Measurements from ENCODE around the gene DUSP14.
"Not testable (repeated sequence)": the region's sequence is repeated elsewhere in the genome, so short reads cannot be mapped to it uniquely, and the experiment has no call there.

DUSP14 gene, protein sequence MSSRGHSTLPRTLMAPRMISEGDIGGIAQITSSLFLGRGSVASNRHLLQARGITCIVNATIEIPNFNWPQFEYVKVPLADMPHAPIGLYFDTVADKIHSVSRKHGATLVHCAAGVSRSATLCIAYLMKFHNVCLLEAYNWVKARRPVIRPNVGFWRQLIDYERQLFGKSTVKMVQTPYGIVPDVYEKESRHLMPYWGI

DNA sequence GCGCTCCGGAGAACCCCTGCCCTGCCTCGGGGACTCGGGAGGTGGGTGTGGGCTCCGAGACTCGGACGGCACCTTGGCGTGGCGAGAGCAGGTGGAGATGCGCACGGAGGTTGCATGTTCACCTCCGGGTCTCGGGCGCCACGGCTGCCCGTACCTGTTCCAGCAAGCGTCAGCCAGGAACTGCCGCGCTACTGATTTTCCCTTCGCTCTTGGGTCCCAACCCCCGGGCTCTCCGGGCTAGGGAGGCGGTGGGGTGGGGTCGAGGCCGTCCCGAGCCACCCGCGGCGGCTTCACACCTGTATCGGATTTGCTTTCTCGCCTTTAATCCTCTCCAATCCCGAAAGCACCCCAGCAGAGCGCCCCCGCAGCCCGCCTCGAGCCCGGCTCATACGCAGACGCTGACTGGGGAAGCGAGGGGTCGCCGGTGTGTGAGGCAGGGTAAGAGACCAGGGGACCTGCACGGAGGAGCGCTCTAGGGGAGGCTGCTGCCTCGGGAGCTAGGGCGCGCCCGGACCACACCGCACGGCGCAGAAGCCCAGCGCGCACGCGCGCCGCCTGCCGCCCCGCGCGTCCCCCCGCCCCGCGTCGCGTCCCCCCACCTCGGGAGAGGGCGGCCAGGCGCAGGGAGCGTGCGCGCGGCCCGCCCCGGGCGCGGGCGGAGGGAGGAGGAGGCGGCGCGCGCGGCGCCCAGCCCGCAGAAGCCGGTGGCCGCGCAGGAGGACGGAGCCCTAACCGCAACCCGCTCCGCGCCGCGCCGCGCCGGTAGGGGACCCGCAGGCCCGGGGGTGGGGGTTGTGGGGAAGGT is at the start of gene DUSP14:
Gene DUSP14, plus strand, starts transcription at position 695 of the 805 bp plus-strand sequence. CDS start 22,382 bp downstream, outside the sequence.
- DNase-seq (ENCODE audit: low read depth in 2 of 2), result peak; percentile 50 to 70

DNA sequence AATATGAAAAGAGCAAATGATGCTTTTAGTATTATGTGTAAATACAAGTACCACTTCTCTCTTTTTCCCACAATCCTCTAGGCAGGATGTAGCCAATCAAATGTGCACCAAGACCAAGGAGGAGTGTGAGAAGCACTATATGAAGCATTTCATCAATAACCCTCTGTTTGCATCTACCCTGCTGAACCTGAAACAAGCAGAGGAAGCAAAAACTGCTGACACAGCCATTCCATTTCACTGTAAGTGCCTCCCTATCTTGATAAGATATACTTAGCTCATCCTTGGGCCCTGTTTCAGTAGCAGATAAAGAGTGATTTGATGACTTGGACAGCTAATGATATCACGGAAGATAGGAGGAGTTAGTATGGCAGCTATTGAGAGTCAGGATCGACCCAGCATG is 49.3 kb upstream of the DUSP14 start:
- no peak for DNase-seq (ENCODE audit: low read depth in 2 of 2)

DNA sequence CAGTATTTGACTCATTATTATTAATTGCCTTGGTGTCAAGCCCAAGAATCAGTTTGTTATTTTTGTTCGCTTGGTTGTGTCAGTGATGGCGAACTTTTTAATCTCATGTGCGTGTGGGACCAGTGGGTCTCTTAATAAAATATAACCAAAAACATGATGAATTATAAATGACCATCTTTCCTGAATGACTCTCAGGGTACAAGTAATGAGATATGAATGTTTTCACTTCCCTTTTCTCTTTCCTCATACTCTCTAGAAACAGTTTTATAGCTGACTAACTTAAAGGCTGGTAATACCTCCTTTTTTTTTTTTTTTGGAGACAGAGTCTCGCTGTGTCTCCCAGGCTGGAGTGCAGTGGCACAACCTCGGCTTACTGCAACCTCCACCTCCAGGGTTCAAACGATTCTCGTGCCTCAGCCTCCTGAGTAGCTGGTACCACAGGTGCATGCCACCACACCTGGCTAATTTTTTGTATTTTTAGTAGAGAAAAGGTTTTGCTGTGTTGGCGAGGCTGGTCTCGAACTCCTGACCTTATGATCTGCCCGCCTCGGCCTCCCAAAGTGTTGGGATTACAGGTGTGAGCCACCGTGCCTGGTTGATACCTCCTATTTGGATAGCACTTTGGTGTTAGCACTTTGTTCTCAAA is 48.2 kb upstream of the DUSP14 start:
- not testable (repeated sequence) for DNase-seq (ENCODE audit: low read depth in 2 of 2)

DNA sequence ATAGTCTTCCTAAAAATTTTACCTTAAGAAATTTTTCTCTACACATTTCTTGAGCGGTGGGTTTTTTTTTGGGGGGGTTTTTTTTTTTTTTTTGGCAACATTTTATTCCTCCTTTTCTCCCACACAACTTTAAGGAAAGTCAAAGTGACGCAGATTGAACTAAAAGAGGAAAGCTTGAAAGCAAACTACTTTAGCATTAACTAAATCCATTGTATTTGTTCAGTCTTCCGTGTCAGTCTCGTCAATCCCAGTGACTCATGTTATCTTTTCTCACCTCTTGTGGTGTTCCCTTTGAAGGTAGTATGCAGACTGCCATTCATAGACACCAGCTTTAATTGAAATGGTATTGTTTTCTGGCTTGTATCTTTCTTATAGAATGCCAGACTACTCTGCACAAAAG is 43.7 kb upstream of the DUSP14 start:
- no peak for DNase-seq (ENCODE audit: low read depth in 2 of 2)

DNA sequence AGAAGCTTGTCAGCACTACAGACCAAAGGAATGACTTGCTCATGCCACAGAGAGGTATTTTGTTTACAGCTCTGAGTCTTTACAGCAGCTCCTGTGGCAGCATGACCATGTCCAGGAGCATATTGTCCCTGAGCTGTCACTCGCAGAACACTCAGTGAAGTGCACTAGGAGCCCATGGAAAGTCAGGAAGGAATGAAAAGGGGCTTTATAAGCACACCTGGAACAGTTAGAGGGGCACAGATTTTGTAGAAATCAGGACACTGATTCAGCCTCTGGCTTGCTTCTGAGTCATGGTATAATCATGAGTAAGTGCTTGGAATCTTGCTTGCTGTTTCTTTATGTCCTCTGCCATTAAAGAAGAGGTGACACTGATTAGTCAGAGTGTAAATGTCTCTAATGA is 42.0 kb upstream of the DUSP14 start:
- DNase-seq (ENCODE audit: low read depth in 2 of 2), result no peak

DNA sequence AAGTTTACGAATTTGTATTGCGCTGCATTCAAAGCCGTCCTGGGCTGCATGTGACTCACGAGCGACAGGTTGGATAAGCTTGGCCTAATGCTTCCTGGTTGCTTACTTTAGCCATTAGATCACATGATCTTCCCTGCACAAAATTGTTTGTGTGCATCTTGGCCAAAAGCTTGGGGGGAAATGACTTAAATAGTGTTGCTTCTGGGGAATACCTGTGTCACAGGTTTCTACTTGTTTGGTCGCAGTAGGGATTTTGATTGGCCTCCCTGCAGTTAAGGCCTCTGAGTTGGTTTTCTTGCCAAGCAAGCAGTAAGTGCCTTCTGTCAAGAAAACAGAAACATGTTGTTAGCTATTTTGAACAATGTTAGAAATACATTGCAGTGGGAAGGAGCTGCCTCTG is 39.6 kb upstream of the DUSP14 start:
- no peak for DNase-seq (ENCODE audit: low read depth in 2 of 2)

DNA sequence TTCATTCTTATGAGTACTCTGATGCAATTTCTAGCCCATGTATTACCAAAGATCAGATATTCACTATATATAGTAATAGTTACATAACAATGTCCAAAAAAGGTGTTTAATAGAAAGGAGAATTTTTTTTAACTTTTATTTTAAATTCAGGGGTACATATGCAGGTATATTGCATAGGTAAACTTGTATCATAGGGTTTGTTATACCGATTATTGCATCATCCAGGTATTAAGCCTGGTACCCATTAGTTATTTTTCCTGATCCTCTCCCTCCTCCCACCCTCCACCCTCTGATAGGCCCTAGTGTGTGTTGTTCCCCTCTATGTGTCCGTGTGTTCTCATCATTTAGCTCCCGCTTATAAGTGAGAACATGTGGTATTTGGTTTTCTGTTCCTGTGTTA is 31.9 kb upstream of the DUSP14 start:
- DNase-seq (ENCODE audit: low read depth in 2 of 2), result not testable (repeated sequence)

DNA sequence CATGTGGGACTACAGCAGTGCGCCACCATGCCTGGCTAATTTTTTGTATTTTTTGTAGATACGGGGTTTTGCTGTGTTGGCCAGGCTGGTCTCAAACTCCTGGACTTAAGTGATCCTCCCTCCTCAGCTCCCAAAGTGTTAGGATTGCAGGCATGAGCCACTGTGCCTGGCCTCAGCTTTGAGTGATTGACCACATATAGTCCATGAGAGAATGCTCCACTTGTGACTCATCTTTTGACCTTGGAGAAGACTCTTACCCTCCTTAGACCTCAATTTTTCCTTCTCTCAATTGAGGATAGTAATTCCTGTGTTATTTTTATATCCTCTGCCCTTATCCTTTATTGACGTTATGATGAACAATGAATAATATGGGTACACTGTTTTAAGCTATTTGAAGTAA is 30.9 kb upstream of the DUSP14 start:
- DNase-seq (ENCODE audit: low read depth in 2 of 2), result no peak

DNA sequence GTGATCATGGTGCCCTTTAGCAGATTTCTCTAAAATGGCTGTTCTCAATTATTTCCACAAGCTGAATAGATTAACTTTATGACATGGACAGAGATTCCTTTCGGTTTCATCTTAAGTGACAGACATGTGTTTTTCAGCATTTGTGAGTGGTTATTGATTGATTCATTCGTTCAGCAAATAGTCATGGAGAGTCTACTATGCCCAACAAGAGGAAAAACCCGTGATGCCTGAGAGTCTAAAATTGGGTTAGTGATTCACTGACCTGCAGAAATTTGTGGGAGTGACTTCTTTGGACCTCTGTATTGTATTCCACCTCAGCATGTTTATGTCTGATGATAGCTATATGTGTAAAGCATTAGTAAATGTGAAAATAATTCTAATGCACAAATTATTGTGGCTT is 28.0 kb upstream of the DUSP14 start:
- DNase-seq (ENCODE audit: low read depth in 2 of 2), result no peak

DNA sequence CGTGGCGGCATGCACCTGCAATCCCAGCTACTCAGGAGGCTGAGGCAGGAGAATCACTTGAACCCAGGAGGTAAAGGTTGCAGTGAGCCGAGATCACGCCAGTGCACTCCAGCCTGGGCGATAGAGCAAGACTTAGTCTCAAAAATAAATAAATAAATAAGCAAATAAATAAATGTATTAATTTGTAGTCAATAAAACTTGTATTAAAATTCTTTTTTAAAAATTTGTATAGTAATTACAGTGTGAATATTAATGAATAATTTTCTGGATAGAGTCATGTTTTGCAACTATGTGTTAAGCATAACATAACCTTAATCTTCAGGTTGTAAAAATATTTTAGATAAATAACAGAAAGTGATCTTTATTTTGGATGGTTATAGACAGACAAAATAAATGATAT is 27.2 kb upstream of the DUSP14 start:
- no peak for DNase-seq (ENCODE audit: low read depth in 2 of 2)

DNA sequence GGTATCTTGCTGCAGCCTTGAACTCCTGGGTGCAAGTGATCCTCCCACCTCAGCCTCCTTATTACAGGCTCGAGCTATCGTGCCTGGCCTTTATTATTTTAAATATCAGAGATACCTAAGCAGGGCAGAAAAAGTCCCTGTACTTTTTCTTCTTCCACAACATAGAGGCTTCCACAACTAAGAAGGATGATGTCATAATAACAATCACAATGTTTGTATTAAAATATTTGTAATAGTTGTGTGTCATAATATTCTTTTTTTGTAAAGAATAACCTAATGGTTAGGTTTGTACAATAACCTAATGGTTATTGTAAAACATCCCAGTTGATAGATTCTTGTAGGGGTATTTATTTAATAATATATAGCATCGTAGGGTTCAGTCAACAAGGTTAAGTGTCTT is 26.7 kb upstream of the DUSP14 start:
- DNase-seq (ENCODE audit: low read depth in 2 of 2), result no peak

DNA sequence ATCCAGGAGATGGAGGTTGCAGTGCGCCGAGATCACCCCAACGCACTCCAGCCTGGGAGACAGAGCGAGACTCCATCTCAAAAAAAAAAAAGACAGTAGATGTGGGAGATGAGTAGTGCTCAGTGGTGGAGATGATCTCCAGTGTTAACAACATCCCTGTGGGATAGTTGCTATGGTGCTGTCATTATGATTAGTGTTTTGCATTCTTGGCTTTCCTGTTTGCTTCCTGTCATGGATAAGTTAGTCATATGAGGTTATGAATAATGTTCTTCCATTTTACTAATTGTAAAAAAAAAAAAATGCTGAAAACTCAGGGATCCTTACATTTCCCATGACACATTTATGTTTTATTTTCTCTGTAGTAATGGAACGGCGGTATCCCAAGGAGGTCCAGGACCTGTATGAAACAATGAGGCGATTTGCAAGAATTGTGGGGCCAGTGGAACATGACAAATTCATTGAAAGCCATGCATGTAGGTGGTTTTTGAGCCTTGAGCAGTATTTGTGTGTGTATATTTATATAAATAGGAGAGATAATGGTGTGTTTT is 24.5 kb upstream of the DUSP14 start:
- no peak for DNase-seq (ENCODE audit: low read depth in 2 of 2)

DNA sequence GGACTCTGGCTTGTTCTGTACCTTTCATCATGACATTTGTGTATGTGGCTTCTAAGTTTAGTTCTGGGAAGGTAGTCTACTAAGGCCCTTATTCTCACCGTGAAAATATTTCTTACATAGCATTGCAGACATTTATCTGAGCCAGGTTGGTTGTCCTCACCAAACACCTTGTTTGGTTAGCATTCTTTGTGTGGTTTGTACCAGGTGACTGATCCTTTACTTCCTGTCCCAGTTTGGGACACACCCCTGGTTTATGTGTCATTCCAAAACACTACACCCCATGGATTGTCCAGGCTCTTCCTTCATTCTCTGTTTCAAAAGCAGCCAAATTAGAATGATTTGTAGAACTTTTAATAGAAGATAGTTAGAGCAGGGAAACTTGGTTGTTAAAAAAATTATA is 23.2 kb upstream of the DUSP14 start:
- DNase-seq (ENCODE audit: low read depth in 2 of 2), result no peak

DNA sequence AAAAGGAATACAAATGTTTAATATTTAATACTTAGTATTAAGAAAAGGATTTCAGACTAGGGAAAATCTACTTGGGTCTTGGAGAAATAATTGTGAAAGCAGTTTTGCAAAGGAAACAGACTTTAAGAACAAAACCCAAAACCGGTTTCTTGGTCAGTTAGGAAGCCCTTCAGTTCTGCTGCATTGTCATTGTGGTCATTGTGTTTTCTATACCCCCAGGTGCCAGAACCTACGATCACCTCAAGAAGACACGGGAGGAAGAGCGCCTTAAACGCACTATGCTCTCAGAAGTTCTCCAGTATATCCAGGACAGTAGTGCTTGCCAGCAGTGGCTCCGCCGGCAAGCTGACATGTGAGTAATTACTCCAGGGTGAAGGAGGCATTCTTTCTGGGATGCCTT is 19.5 kb upstream of the DUSP14 start:
- no peak for DNase-seq (ENCODE audit: low read depth in 2 of 2)

DNA sequence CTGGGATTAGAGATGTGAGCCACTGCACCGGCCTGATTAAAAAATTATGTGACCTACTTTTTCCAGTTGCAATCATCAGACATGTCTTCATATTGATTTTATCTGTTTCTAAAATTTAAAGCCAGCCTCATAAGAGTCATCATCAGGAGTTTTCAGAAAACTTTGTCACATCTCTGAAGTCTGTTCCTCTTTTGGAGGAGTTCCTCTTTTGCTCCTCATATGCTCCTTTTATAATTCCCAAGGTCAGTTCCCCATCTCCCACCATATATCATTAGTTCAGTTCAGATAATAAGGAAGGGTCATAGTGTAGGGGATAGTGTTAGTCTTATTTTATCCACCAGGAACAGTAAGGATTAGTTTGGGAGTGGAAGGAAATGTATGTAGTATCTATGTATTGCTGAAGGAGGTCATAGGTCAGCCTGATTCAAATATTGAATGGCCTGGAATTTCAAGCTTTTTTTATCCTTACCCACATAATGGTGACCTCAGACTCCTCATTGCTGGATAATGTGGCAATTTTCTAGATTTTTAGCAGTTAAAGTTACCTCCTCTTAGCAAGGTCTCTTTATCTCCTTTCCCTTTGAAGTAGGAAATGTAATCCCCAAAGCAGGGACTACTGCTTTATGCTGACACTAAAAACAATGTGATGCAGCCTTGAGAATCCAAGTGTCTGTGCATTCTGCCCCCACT is 13.8 kb upstream of the DUSP14 start:
- DNase-seq (ENCODE audit: low read depth in 2 of 2), result no peak

DNA sequence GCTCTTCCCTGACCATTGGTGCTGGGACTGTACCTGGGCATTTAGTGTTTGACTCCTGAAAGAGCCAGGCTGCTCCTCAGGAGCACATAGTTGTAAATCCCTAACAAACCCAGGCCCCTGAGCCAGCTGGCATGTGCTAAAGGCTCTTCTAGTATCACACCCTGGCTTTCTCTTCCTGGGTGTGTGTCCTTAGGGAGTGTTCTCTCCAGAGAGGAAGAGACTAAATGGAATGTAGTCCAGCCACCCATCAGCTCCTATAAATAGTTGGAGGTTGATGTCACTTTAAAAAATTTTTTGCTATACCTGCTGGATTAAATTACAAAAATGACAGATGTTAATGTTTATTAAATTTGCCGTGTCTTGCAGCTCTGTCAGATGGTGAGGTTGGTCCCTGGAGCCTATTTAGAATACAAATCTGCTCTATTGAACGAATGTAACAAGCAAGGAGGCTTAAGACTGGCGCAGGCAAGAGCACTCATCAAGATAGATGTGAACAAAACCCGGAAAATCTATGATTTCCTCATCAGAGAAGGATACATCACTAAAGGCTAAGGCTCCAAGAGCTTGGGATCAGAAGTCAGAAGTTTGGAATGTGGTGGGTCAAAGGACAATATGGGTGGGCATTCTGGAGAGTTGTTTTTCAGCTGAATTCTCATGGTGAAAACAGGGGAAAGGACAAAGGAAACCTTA is 13.1 kb upstream of the DUSP14 start:
- no peak for DNase-seq (ENCODE audit: low read depth in 2 of 2)

DNA sequence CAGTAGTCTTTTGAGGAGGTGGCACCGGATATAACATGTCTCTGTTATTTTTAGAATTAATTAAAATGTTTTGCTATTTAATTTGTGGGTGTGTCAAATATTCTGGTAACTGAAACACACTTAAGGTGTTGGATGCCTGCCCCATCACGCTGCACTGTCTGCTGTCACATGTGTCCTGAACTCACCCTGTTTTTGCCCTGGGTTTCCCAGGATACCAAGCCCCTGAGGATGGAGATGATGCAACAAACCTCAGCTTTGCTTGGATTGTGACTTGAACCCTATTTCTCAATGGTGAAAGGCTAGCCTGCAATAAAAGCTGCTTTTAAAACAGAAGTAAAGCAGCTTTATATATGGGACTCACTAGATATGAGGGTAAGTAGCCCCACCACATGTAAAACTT is 11.5 kb upstream of the DUSP14 start:
- DNase-seq (ENCODE audit: low read depth in 2 of 2), result no peak

DNA sequence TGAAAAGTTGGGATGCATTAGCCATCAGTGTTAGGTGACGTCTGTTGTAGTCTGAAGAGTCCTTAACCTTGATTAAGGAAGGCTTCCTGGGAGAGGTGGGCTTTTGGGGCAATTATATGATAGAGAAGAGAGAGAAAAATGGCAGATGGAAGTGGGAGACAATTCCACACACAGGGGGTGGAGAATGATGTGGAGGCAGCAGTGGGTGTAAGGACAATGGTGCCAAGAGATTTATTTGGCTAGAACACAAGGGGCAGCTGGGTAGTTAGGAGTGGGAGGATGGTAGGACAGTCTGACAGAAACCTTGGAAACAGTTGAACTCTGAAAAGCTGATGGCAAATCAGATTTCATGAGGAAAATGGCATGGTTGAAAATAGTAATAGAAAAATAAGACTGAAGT is 10.7 kb upstream of the DUSP14 start:
- no peak for DNase-seq (ENCODE audit: low read depth in 2 of 2)

DNA sequence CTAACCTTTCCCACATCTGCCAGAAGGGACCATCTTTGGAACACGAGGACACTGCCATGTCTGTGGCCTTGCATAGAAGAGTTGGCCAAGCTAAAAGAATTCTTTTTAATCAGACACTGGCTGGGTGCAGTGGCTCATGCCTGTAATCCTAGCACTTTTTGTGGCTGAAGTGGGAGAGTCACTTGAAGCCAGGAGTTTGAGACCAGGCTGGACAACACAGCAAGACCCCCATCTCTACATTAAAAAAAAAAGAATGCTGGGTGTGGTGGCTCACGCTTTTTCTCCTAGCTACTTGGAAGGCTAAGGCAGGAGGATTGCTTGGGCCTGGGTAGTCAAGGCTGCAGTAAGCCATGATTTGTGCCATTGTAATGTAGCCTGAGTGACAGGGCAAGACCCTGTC is 9.3 kb upstream of the DUSP14 start:
- no peak for DNase-seq (ENCODE audit: low read depth in 2 of 2)

DNA sequence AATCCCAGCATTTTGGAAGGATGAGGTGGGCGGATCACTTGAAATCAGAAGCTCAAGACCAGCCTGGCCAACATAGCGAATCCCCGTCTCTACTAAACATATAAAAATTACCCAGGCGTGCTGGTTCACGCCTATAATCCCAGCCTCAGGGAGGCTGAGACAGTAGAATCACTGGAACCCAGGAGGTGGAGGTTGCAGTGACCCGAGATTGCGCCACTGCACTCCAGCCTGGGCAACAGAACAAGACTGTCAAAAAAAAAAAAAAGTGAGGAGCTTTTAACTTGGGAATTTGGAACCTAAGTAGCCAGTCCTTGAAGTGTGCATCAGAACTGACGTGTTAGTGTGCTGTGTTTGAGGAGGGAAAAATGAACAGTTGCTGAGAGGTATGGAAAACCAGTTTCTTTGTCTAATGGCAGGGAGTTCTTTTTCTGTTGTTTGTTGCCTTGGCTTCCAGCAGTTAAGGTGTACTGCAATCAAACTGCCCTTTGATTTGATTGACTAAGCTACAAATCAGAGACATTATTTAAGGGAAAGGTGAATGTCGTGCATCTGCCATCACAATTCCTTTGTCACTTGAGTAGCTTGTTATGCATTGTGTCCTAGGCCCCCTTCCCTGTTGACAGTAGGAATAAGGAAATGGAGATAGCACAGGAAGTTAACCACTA is 8.6 kb upstream of the DUSP14 start:
- DNase-seq (ENCODE audit: low read depth in 2 of 2), result no peak

All from stimulated activated CD4-positive, alpha-beta T cell treated with anti-CD3 and anti-CD28 coated beads, Interleukin-15, amount 100 ng/mL, for 48 hours (primary cell).